Sigmoid colon (tissue), 7 donors: ENCODE data around the gene ZNF431. TPM values are rescaled to one million over a fixed set of nuclear protein-coding genes. Genes with fewer than 3 reads are reported as not detected.
A peak's percentile ranks its signal among the peaks of the same experiment; 100 is the strongest.

Experiments
- DNase-seq: peaks from one replicate; pipeline ENCODE4 v3.0.0-alpha.2; 2019
- H3K27ac ChIP-seq, 4 donors: fragments of 200-600 bp; sonication (generic); one replicate each; pipeline ENCODE4 v1.5.1; 2016 to 2019; ENCODE audit warnings: mild to moderate bottlenecking in 1 of 4
- H3K27me3 ChIP-seq, 3 donors: fragments of 200-600 bp; sonication (generic); one replicate each; pipeline ENCODE4 v1.5.1; 2019; ENCODE audit warnings: mild to moderate bottlenecking in 1 of 3
- H3K36me3 ChIP-seq, 4 donors: fragments of 200-600 bp; sonication (generic); one replicate each; pipeline ENCODE4 v1.5.1; 2016 to 2019
- H3K4me1 ChIP-seq, 4 donors: fragments of 200-600 bp; sonication (generic); one replicate each; pipeline ENCODE4 v1.5.1; 2017 to 2019
- H3K4me3 ChIP-seq, 4 donors: fragments of 200-600 bp; sonication (generic); one replicate each; pipeline ENCODE4 v1.5.1; 2017 to 2019; ENCODE audit warnings: mild to moderate bottlenecking in 2 of 4, moderate library complexity in 1 of 4
- H3K9me3 ChIP-seq, 4 donors: fragments of 200-600 bp in 3 of 4; sonication (generic) in 3 of 4; one replicate each; pipeline versions ENCODE4 v1.5.1 to v1.6.1; 2013 to 2019
- EP300 ChIP-seq, 4 donors: sonication (generic); formaldehyde crosslinking; IDR thresholded peaks; one replicate each; pipeline ENCODE4 v1.6.1; 2017; ENCODE audit warnings: antibody characterized with exemption in 4 of 4
- POLR2A ChIP-seq, 2 donors: fragments of 450-650 bp; IDR thresholded peaks; one replicate each; pipeline ENCODE4 v1.6.1; 2016; ENCODE audit warnings: antibody characterized with exemption in 2 of 2, mild to moderate bottlenecking in 2 of 2, moderate library complexity in 2 of 2
- POLR2AphosphoS5 ChIP-seq, 4 donors: sonication (generic); formaldehyde crosslinking; IDR thresholded peaks; one replicate each; pipeline ENCODE4 v1.6.1; 2017; ENCODE audit warnings: antibody characterized with exemption in 4 of 4
- WGBS, 2 donors: extraction: QIAGEN DNeasy Blood & Tissue Kit; methylation state at CpG; one replicate each; pipeline ENCODE4 v1.1.7; 2013; 5-methylcytosine and 5-hydroxymethylcytosine counted together
- intact Hi-C: fragments of 100-400 bp; cut with DNase I; formaldehyde crosslinking; loops from one replicate; pipeline ENCODE4 v1.15.1; 2023
- polyA plus RNA-seq, 3 donors: library from polyadenylated mRNA; stranded (reverse); fragments of 200-250 nt; gene quantifications; one replicate each; pipeline ENCODE4 v1.2.3, GENCODE V29; 2013
- total RNA-seq, 4 donors: library from RNA; depleted of rRNA; stranded (reverse); fragments of >200 nt; gene quantifications; one replicate each; pipeline ENCODE4 v1.1.0, GENCODE V29; 2016
- TF ChIP-seq, protein P1 (sequence below), 4 experiments: fragments of 450-650 bp in 3 of 4; fragments of 200-600 bp in 1 of 4; IDR thresholded peaks; one replicate each; pipeline ENCODE4 v1.5.1; 2016 to 2019; ENCODE audit warnings: antibody characterized with exemption in 4 of 4, mild to moderate bottlenecking in 3 of 4, moderate library complexity in 2 of 4
- donor health status: healthy with polysubstance abuse.
- donor health status: Bipolar disorder and iron deficiency.
- donor health status: healthy.

The ZNF431 gene
- total and polyA plus RNA-seq, 7 donors, result 1.2 to 18.6 (median 7.4) TPM

DNA sequence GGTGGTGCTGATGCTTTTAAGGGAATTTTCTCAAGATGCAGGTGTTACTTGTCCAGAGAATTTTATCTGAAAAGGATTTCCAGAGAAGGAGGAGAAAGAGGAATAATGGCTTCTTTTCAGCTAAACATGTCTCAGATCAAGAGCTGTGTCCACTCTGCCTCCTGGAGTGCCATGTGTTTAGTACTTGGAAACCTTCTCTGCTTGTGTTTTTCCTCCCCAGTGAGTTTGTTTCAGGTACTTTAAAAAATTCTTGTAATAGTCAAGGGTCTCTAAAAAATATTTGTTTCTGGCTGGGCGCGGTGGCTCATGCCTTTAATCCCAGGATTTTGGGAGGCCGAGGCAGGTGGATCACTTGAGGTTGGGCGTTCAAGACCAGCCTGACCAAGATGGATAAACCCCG lies 22.7 kb downstream of the ZNF431 start:
- no peak for DNase-seq
- no peaks in the 10 kb centered on the region for H3K9me3 ChIP-seq
- 97 to 100% methylated on average over 5 of the region's 5 CpGs for WGBS, 2 donors
- no peaks in the 10 kb centered on the region for H3K27me3 ChIP-seq
- H3K27ac ChIP-seq, result no peak overlapping the region
- intact Hi-C loops, result no loop called here
- H3K4me1 ChIP-seq, result no peaks in the 10 kb centered on the region
- TF ChIP-seq POLR2AphosphoS5 (IDR thresholded peaks at IDR 0.05), result no peak
- TF ChIP-seq POLR2A (IDR thresholded peaks at IDR 0.05), result no peak
- no peak for TF ChIP-seq EP300 (IDR thresholded peaks at IDR 0.05)
- TF ChIP-seq, protein P1, sequence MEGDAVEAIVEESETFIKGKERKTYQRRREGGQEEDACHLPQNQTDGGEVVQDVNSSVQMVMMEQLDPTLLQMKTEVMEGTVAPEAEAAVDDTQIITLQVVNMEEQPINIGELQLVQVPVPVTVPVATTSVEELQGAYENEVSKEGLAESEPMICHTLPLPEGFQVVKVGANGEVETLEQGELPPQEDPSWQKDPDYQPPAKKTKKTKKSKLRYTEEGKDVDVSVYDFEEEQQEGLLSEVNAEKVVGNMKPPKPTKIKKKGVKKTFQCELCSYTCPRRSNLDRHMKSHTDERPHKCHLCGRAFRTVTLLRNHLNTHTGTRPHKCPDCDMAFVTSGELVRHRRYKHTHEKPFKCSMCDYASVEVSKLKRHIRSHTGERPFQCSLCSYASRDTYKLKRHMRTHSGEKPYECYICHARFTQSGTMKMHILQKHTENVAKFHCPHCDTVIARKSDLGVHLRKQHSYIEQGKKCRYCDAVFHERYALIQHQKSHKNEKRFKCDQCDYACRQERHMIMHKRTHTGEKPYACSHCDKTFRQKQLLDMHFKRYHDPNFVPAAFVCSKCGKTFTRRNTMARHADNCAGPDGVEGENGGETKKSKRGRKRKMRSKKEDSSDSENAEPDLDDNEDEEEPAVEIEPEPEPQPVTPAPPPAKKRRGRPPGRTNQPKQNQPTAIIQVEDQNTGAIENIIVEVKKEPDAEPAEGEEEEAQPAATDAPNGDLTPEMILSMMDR (IDR thresholded peaks at IDR 0.05), result no peak
- no peak overlapping the region for H3K4me3 ChIP-seq
- H3K36me3 ChIP-seq, result peaks cover 0 to 30% (median 4%) of the 10 kb centered on the region in 4 donors

DNA sequence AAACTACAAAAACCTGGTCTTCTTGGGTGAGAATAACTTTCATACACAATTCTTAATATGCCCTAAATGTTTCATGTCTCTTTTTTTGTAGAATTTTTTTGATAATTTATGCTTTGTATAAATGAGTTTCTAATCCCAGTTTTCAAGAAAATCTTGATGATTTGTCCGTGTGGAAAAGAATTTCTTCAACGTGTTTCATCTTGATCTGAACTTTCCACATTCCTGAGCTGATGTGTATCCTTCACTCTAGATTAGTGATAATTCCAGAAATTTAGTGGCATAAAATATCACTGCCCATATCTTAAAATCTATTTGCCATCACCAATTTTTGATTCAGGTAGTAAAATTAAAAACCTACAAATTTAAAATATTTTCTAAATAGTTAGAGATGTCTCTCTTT lies 24.6 kb downstream of the ZNF431 start:
- DNase-seq, result no peak
- Histone ChIP-seq H3K4me3 (no peak overlapping the region), H3K9me3 (no peaks in the 10 kb centered on the region), H3K27ac (no peak overlapping the region), H3K4me1 (no peaks in the 10 kb centered on the region), H3K36me3 (peaks cover 0 to 45% (median 4%) of the 10 kb centered on the region in 4 donors), H3K27me3 (no peaks in the 10 kb centered on the region)
- TF ChIP-seq POLR2A (IDR thresholded peaks at IDR 0.05) (no peak), POLR2AphosphoS5 (IDR thresholded peaks at IDR 0.05) (no peak), EP300 (IDR thresholded peaks at IDR 0.05) (no peak)
- TF ChIP-seq, protein P1 (IDR thresholded peaks at IDR 0.05), result no peak
- WGBS, 2 donors, result 88 to 89% methylated on average over 2 of the region's 2 CpGs
- intact Hi-C loops, result no loop called here

GRCh38 chr19:21197590-21198295 lies 55.9 kb downstream of the ZNF431 start:
- no peak for DNase-seq

GRCh38 chr19:21202865-21203494 lies 61.1 kb downstream of the ZNF431 start:
- TF ChIP-seq EP300 (IDR thresholded peaks at IDR 0.05) (no peak), POLR2AphosphoS5 (IDR thresholded peaks at IDR 0.05) (no peak), POLR2A (IDR thresholded peaks at IDR 0.05) (no peak)
- TF ChIP-seq, protein P1 (IDR thresholded peaks at IDR 0.05), result peak in 3 of 4 experiments; percentile 36 to 54 (median 36)
- Histone ChIP-seq H3K36me3 (no peaks in the 10 kb centered on the region), H3K9me3 (no peaks in the 10 kb centered on the region), H3K4me1 (no peaks in the 10 kb centered on the region), H3K4me3 (no peak overlapping the region), H3K27me3 (no peaks in the 10 kb centered on the region), H3K27ac (no peak overlapping the region)
- WGBS, 2 donors, result 46 to 50% methylated on average over 9 of the region's 9 CpGs
- DNase-seq, result no peak
- intact Hi-C loops, result no loop called here

More at GRCh38 chr19:21197590-21198295, 55.9 kb downstream of the ZNF431 start:
- no peaks in the 10 kb centered on the region for H3K9me3 ChIP-seq
- intact Hi-C loops, result no loop called here
- H3K36me3 ChIP-seq, result no peaks in the 10 kb centered on the region
- H3K4me1 ChIP-seq, result no peaks in the 10 kb centered on the region
- H3K4me3 ChIP-seq, result no peak overlapping the region
- 63 to 77% methylated on average over 7 of the region's 7 CpGs for WGBS, 2 donors
- H3K27me3 ChIP-seq, result no peaks in the 10 kb centered on the region
- H3K27ac ChIP-seq, result no peak overlapping the region
- TF ChIP-seq, protein P1 (IDR thresholded peaks at IDR 0.05), result no peak
- TF ChIP-seq EP300 (IDR thresholded peaks at IDR 0.05), result no peak
- no peak for TF ChIP-seq POLR2A (IDR thresholded peaks at IDR 0.05)
- no peak for TF ChIP-seq POLR2AphosphoS5 (IDR thresholded peaks at IDR 0.05)
